ENCODE results near the gene ASB10.

GRCh38 chr7:151233804-151234203 lies 46.8 kb upstream of the ASB10 start:
- TF ChIP-seq CTCF (conservative IDR thresholded peaks at IDR 0.05 in 1 of 2, IDR thresholded peaks at IDR 0.05 in 1 of 2; ENCODE audit: extremely low read depth in 1 of 2, insufficient read depth in 1 of 2, low read depth in 1 of 2, low read length in 2 of 2), result no peak
- TF ChIP-seq EZH2 (IDR thresholded peaks at IDR 0.05; ENCODE audit: borderline replicate concordance, low read length), result no peak
